Measurements from ENCODE around the gene CYP27A1. TPM values are rescaled to one million over a fixed set of nuclear protein-coding genes. Genes with fewer than 3 reads are reported as not detected.

Gene CYP27A1
- total RNA-seq, 1 experiment from 2014 or later, result 20.9 TPM

- Mint-ChIP-seq H3K9me3 (ENCODE audit: unreplicated experiment) (no peaks in the 10 kb centered on the region), H3K4me3 (ENCODE audit: unreplicated experiment) (peak within 1 kb of the TSS; percentile 76), H3K36me3 (ENCODE audit: insufficient read depth, unreplicated experiment) (peaks cover 25% of the 10 kb centered on the region), H3K27ac (ENCODE audit: unreplicated experiment) (peak within 1 kb of the TSS; percentile 40), H3K4me1 (ENCODE audit: low read depth, unreplicated experiment) (peaks cover 40% of the 10 kb centered on the region), H3K27me3 (ENCODE audit: insufficient read depth, unreplicated experiment) (peaks cover 8% of the 10 kb centered on the region)
- TF ChIP-seq CTCF (IDR thresholded peaks at IDR 0.05; ENCODE audit: insufficient read depth in 1 of 2, low read depth in 1 of 2, low read length in 1 of 2, severe bottlenecking in 1 of 2, unreplicated experiment in 1 of 2), result no peak
- intact Hi-C loops (cut with micrococcal nuclease; ENCODE audit: unreplicated experiment), result no loop called here
- peak within 1 kb of the TSS; percentile 43 for H3K4me3 ChIP-seq (ENCODE audit: low read depth, low read length)
- H3K27me3 ChIP-seq (replicated peaks; ENCODE audit: control insufficient read depth, insufficient read depth, low read length), result peaks cover 6% of the 10 kb centered on the region
- no peaks in the 10 kb centered on the region for H3K36me3 ChIP-seq (ENCODE audit: control insufficient read depth, insufficient read depth, low read length)
- DNase-seq, result peak; percentile 62 to 63
- H3K4me1 ChIP-seq, result peaks cover 43% of the 10 kb centered on the region
- POLR2A ChIA-PET, result interaction anchor here (0.5 kb wide), 1 partner anchor 200 kb away, joined by 8 read pairs; no protein-coding TSS in a partner anchor
- BruUV-seq (replicated peaks), result no TSS peak
- H3K9me3 ChIP-seq, result no peaks in the 10 kb centered on the region
- CTCF ChIA-PET, result interaction anchor here (1.2 to 1.5 kb wide), 2 partner anchors 28 to 38 kb away, joined by 3 to 10 read pairs; no protein-coding TSS in a partner anchor
Measured at GRCh38 chr2:218859556-218859987, 77.6 kb downstream of the CYP27A1 start, which contains the start of gene WNT6. WNT6 (plus strand) TSS chr2:218859805; CDS start chr2:218860038, 233 bp downstream.

GRCh38 chr2:218859988-218860831 lies 78.3 kb downstream of the CYP27A1 start:
- H3K27ac Mint-ChIP-seq (ENCODE audit: unreplicated experiment), result peak overlapping the region; percentile 40
- H3K9me3 Mint-ChIP-seq (ENCODE audit: unreplicated experiment), result no peaks in the 10 kb centered on the region
- Histone ChIP-seq H3K9me3 (no peaks in the 10 kb centered on the region), H3K27me3 (replicated peaks; ENCODE audit: control insufficient read depth, insufficient read depth, low read length) (peaks cover 6% of the 10 kb centered on the region), H3K4me3 (ENCODE audit: low read depth, low read length) (peak overlapping the region; percentile 43), H3K4me1 (peaks cover 46% of the 10 kb centered on the region), H3K36me3 (ENCODE audit: control insufficient read depth, insufficient read depth, low read length) (no peaks in the 10 kb centered on the region)
- peaks cover 37% of the 10 kb centered on the region for H3K4me1 Mint-ChIP-seq (ENCODE audit: low read depth, unreplicated experiment)
- TF ChIP-seq CTCF (IDR thresholded peaks at IDR 0.05; ENCODE audit: insufficient read depth in 1 of 2, low read depth in 1 of 2, low read length in 1 of 2, severe bottlenecking in 1 of 2, unreplicated experiment in 1 of 2), result no peak
- ChIA-PET CTCF (interaction anchor here (0.6 to 1.6 kb wide), 17 partner anchors 8 to 309 kb away, joined by 3 to 26 read pairs (median 5); partner anchors contain the start of genes SLC23A3 and TTLL4), POLR2A (interaction anchor here (0.5 to 1.0 kb wide), 6 partner anchors 32 to 201 kb away, joined by 3 to 12 read pairs (median 4); partner anchors contain the start of genes BCS1L, RNF25, STK36 and ZNF142)
- TSS peak; percentile 60 for BruUV-seq (replicated peaks)
- peak overlapping the region; percentile 76 for H3K4me3 Mint-ChIP-seq (ENCODE audit: unreplicated experiment)
- intact Hi-C loops (cut with micrococcal nuclease; ENCODE audit: unreplicated experiment), result loop anchor here (2.0 to 5.0 kb wide), 2 partner anchors 17 to 97 kb away; partner anchors contain the start of gene CDK5R2
- no peak for DNase-seq
- peaks cover 30% of the 10 kb centered on the region for H3K36me3 Mint-ChIP-seq (ENCODE audit: insufficient read depth, unreplicated experiment)
- H3K27me3 Mint-ChIP-seq (ENCODE audit: insufficient read depth, unreplicated experiment), result peaks cover 8% of the 10 kb centered on the region

DNA sequence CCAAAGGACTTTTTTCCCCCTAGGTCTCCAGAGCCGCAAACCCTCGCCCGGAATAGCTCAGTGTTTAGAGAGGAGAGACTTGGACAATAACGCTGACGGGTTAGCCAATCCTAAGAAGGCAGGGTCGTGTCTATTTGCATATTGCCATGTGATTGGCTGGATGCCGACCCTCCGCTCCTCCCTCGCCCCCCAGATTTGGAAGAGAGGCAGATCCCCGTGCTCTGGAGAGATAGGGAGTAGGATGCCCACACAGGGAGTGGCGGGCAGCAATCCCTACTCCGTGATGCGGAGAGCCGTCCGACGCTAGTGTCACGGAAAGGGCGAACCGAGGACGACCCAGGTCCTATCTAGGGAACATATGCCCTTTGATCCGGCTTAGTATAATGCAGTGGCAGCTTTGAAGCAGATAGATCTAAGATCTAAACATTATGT lies 79.0 kb downstream of the CYP27A1 start:
- Mint-ChIP-seq H3K4me1 (ENCODE audit: low read depth, unreplicated experiment) (peaks cover 32% of the 10 kb centered on the region), H3K36me3 (ENCODE audit: insufficient read depth, unreplicated experiment) (peaks cover 35% of the 10 kb centered on the region), H3K9me3 (ENCODE audit: unreplicated experiment) (no peaks in the 10 kb centered on the region), H3K27ac (ENCODE audit: unreplicated experiment) (no peak overlapping the region), H3K27me3 (ENCODE audit: insufficient read depth, unreplicated experiment) (peaks cover 8% of the 10 kb centered on the region), H3K4me3 (ENCODE audit: unreplicated experiment) (peak overlapping the region; percentile 76)
- Histone ChIP-seq H3K27me3 (replicated peaks; ENCODE audit: control insufficient read depth, insufficient read depth, low read length) (peaks cover 6% of the 10 kb centered on the region), H3K4me1 (peaks cover 43% of the 10 kb centered on the region), H3K36me3 (ENCODE audit: control insufficient read depth, insufficient read depth, low read length) (no peaks in the 10 kb centered on the region), H3K4me3 (ENCODE audit: low read depth, low read length) (peak overlapping the region; percentile 43), H3K9me3 (no peaks in the 10 kb centered on the region)
- peak; percentile 88 to 93 for DNase-seq
- no peak for TF ChIP-seq CTCF (IDR thresholded peaks at IDR 0.05; ENCODE audit: insufficient read depth in 1 of 2, low read depth in 1 of 2, low read length in 1 of 2, severe bottlenecking in 1 of 2, unreplicated experiment in 1 of 2)
- ChIA-PET CTCF (interaction anchor here (0.6 to 1.6 kb wide), 16 partner anchors 9 to 309 kb away, joined by 3 to 26 read pairs (median 6); partner anchors contain the start of genes SLC23A3 and TTLL4), POLR2A (interaction anchor here (0.6 to 1.0 kb wide), 6 partner anchors 11 to 202 kb away, joined by 3 to 12 read pairs (median 4); partner anchors contain the start of genes BCS1L, RNF25, STK36 and ZNF142)
- no TSS peak for BruUV-seq (replicated peaks)
- intact Hi-C loops (cut with micrococcal nuclease; ENCODE audit: unreplicated experiment), result loop anchor here (2.0 to 5.0 kb wide), 2 partner anchors 16 to 96 kb away; partner anchors contain the start of gene CDK5R2

Data from Caco-2 (cell line).